ENCODE results near the gene DCUN1D5.
A peak's percentile ranks its signal among the peaks of the same experiment; 100 is the strongest.

Gene DCUN1D5

GRCh38 chr11:103061656-103062055, 30.3 kb downstream of the DCUN1D5 start:
- H3K36me3 ChIP-seq (replicated peaks in 1 of 2; ENCODE audit: control insufficient read depth in 2 of 2, insufficient read depth in 2 of 2, low read length in 2 of 2): peaks cover 4 to 79% of the 10 kb centered on the region in 2 donors
- H4K91ac ChIP-seq (ENCODE audit: low read depth, low read length, poor library complexity): no peak overlapping the region
- no peak overlapping the region for H2BK5ac ChIP-seq (ENCODE audit: low read length)
- H2BK12ac ChIP-seq (ENCODE audit: low read length): no peak overlapping the region
- H3K27me3 ChIP-seq (ENCODE audit: control insufficient read depth in 3 of 3, insufficient read depth in 3 of 3, low read depth in 1 of 3, low read length in 3 of 3): no peaks in the 10 kb centered on the region
- no peak overlapping the region for H3K4me2 ChIP-seq (ENCODE audit: insufficient read depth, low read length, poor library complexity, severe bottlenecking)
- no peak overlapping the region for H3K9ac ChIP-seq (ENCODE audit: low read depth, low read length, poor library complexity)
- H4K8ac ChIP-seq (ENCODE audit: low read depth, low read length): no peak overlapping the region
- no peak overlapping the region for H3K14ac ChIP-seq (ENCODE audit: low read length)
- H3K79me1 ChIP-seq (ENCODE audit: low read depth, low read length): no peaks in the 10 kb centered on the region
- H3K4me3 ChIP-seq (ENCODE audit: low read length in 2 of 2): no peak overlapping the region
- no peak overlapping the region for H2AFZ ChIP-seq (ENCODE audit: low read length)
- no peak overlapping the region for H2BK120ac ChIP-seq (ENCODE audit: low read depth, low read length)
- DNase-seq (ENCODE audit: low spot score): no peak
- WGBS, 2 donors (ENCODE audit: extremely low coverage in 2 of 2, insufficient read length in 2 of 2, insufficient replicate concordance in 1 of 2): no CpG with 5 or more reads among the region's 1 CpG
- H3K9me3 ChIP-seq (replicated peaks in 1 of 2; ENCODE audit: control insufficient read depth in 2 of 2, insufficient read depth in 1 of 2, low read depth in 1 of 2, low read length in 2 of 2): no peaks in the 10 kb centered on the region
- no peak overlapping the region for H3K4ac ChIP-seq (ENCODE audit: low read length)
- H3K18ac ChIP-seq (ENCODE audit: low read length): no peak overlapping the region
- H2AK5ac ChIP-seq (ENCODE audit: low read depth, low read length): no peak overlapping the region
- H3K4me1 ChIP-seq (ENCODE audit: control insufficient read depth in 2 of 2, insufficient read depth in 1 of 2, low read depth in 1 of 2, low read length in 2 of 2): no peaks in the 10 kb centered on the region
- H2BK15ac ChIP-seq (ENCODE audit: low read length): no peak overlapping the region
- no peak overlapping the region for H3K23ac ChIP-seq (ENCODE audit: low read depth, low read length, poor library complexity)
- no peak overlapping the region for H3K27ac ChIP-seq (replicated peaks; ENCODE audit: low read length)

- Histone ChIP-seq H3K9me3 (replicated peaks in 1 of 2; ENCODE audit: control insufficient read depth in 2 of 2, insufficient read depth in 1 of 2, low read depth in 1 of 2, low read length in 2 of 2) (no peaks in the 10 kb centered on the region), H4K91ac (ENCODE audit: low read depth, low read length, poor library complexity) (no peak overlapping the region), H3K27ac (replicated peaks; ENCODE audit: low read length) (no peak overlapping the region), H3K27me3 (ENCODE audit: control insufficient read depth in 3 of 3, insufficient read depth in 3 of 3, low read depth in 1 of 3, low read length in 3 of 3) (no peaks in the 10 kb centered on the region), H3K9ac (ENCODE audit: low read depth, low read length, poor library complexity) (no peak overlapping the region), H2AK5ac (ENCODE audit: low read depth, low read length) (no peak overlapping the region), H3K4me1 (ENCODE audit: control insufficient read depth in 2 of 2, insufficient read depth in 1 of 2, low read depth in 1 of 2, low read length in 2 of 2) (no peaks in the 10 kb centered on the region), H3K23ac (ENCODE audit: low read depth, low read length, poor library complexity) (no peak overlapping the region), H2BK120ac (ENCODE audit: low read depth, low read length) (no peak overlapping the region), H2BK12ac (ENCODE audit: low read length) (no peak overlapping the region), H3K14ac (ENCODE audit: low read length) (no peak overlapping the region), H3K4me2 (ENCODE audit: insufficient read depth, low read length, poor library complexity, severe bottlenecking) (no peak overlapping the region), H2BK15ac (ENCODE audit: low read length) (no peak overlapping the region), H3K79me1 (ENCODE audit: low read depth, low read length) (no peaks in the 10 kb centered on the region), H3K18ac (ENCODE audit: low read length) (no peak overlapping the region), H2AFZ (ENCODE audit: low read length) (no peak overlapping the region), H3K4me3 (ENCODE audit: low read length in 2 of 2) (no peak overlapping the region), H4K8ac (ENCODE audit: low read depth, low read length) (no peak overlapping the region), H3K36me3 (replicated peaks in 1 of 2; ENCODE audit: control insufficient read depth in 2 of 2, insufficient read depth in 2 of 2, low read length in 2 of 2) (peaks cover 2 to 18% of the 10 kb centered on the region in 2 donors), H3K4ac (ENCODE audit: low read length) (no peak overlapping the region), H2BK5ac (ENCODE audit: low read length) (no peak overlapping the region)
- no CpG with 5 or more reads among the region's 3 CpGs for WGBS, 2 donors (ENCODE audit: extremely low coverage in 2 of 2, insufficient read length in 2 of 2, insufficient replicate concordance in 1 of 2)
- peak; percentile 3 for DNase-seq (ENCODE audit: low spot score)
These were observed 36.6 kb downstream of the DCUN1D5 start for GRCh38 chr11:103055221-103055890.

- Histone ChIP-seq H4K8ac (ENCODE audit: low read depth, low read length) (no peak overlapping the region), H3K4me3 (ENCODE audit: low read length in 2 of 2) (no peak overlapping the region), H3K18ac (ENCODE audit: low read length) (no peak overlapping the region), H3K27ac (replicated peaks; ENCODE audit: low read length) (no peak overlapping the region), H2AFZ (ENCODE audit: low read length) (no peak overlapping the region), H3K4ac (ENCODE audit: low read length) (no peak overlapping the region), H3K9me3 (replicated peaks in 1 of 2; ENCODE audit: control insufficient read depth in 2 of 2, insufficient read depth in 1 of 2, low read depth in 1 of 2, low read length in 2 of 2) (no peaks in the 10 kb centered on the region), H3K4me1 (ENCODE audit: control insufficient read depth in 2 of 2, insufficient read depth in 1 of 2, low read depth in 1 of 2, low read length in 2 of 2) (no peaks in the 10 kb centered on the region), H3K14ac (ENCODE audit: low read length) (no peak overlapping the region), H2BK12ac (ENCODE audit: low read length) (no peak overlapping the region), H2BK15ac (ENCODE audit: low read length) (no peak overlapping the region), H3K9ac (ENCODE audit: low read depth, low read length, poor library complexity) (no peak overlapping the region), H3K4me2 (ENCODE audit: insufficient read depth, low read length, poor library complexity, severe bottlenecking) (no peak overlapping the region), H2AK5ac (ENCODE audit: low read depth, low read length) (no peak overlapping the region), H2BK120ac (ENCODE audit: low read depth, low read length) (no peak overlapping the region), H3K36me3 (replicated peaks in 1 of 2; ENCODE audit: control insufficient read depth in 2 of 2, insufficient read depth in 2 of 2, low read length in 2 of 2) (peaks cover 2 to 12% of the 10 kb centered on the region in 2 donors), H3K23ac (ENCODE audit: low read depth, low read length, poor library complexity) (no peak overlapping the region), H4K91ac (ENCODE audit: low read depth, low read length, poor library complexity) (no peak overlapping the region), H3K27me3 (ENCODE audit: control insufficient read depth in 3 of 3, insufficient read depth in 3 of 3, low read depth in 1 of 3, low read length in 3 of 3) (no peaks in the 10 kb centered on the region), H3K79me1 (ENCODE audit: low read depth, low read length) (no peaks in the 10 kb centered on the region), H2BK5ac (ENCODE audit: low read length) (no peak overlapping the region)
- WGBS, 2 donors (ENCODE audit: extremely low coverage in 2 of 2, insufficient read length in 2 of 2, insufficient replicate concordance in 1 of 2): no CpG with 5 or more reads among the region's 3 CpGs
- DNase-seq (ENCODE audit: low spot score): no peak
These were observed 38.0 kb downstream of the DCUN1D5 start for GRCh38 chr11:103053997-103054396.

- Histone ChIP-seq H3K4me2 (ENCODE audit: insufficient read depth, low read length, poor library complexity, severe bottlenecking) (no peak overlapping the region), H2AK5ac (ENCODE audit: low read depth, low read length) (no peak overlapping the region), H2BK12ac (ENCODE audit: low read length) (no peak overlapping the region), H3K27me3 (ENCODE audit: control insufficient read depth in 3 of 3, insufficient read depth in 3 of 3, low read depth in 1 of 3, low read length in 3 of 3) (no peaks in the 10 kb centered on the region), H3K36me3 (replicated peaks in 1 of 2; ENCODE audit: control insufficient read depth in 2 of 2, insufficient read depth in 2 of 2, low read length in 2 of 2) (peaks cover 0 to 2% of the 10 kb centered on the region in 2 donors), H3K23ac (ENCODE audit: low read depth, low read length, poor library complexity) (no peak overlapping the region), H3K4ac (ENCODE audit: low read length) (no peak overlapping the region), H3K9me3 (replicated peaks in 1 of 2; ENCODE audit: control insufficient read depth in 2 of 2, insufficient read depth in 1 of 2, low read depth in 1 of 2, low read length in 2 of 2) (peaks cover 0 to 1% of the 10 kb centered on the region in 2 donors), H3K27ac (replicated peaks; ENCODE audit: low read length) (no peak overlapping the region), H2BK5ac (ENCODE audit: low read length) (no peak overlapping the region), H2BK120ac (ENCODE audit: low read depth, low read length) (no peak overlapping the region), H3K79me1 (ENCODE audit: low read depth, low read length) (no peaks in the 10 kb centered on the region), H3K4me3 (ENCODE audit: low read length in 2 of 2) (no peak overlapping the region), H3K14ac (ENCODE audit: low read length) (no peak overlapping the region), H4K91ac (ENCODE audit: low read depth, low read length, poor library complexity) (no peak overlapping the region), H2AFZ (ENCODE audit: low read length) (no peak overlapping the region), H3K9ac (ENCODE audit: low read depth, low read length, poor library complexity) (no peak overlapping the region), H3K4me1 (ENCODE audit: control insufficient read depth in 2 of 2, insufficient read depth in 1 of 2, low read depth in 1 of 2, low read length in 2 of 2) (no peaks in the 10 kb centered on the region), H2BK15ac (ENCODE audit: low read length) (no peak overlapping the region), H3K18ac (ENCODE audit: low read length) (no peak overlapping the region), H4K8ac (ENCODE audit: low read depth, low read length) (no peak overlapping the region)
- no peak for DNase-seq (ENCODE audit: low spot score)
- no CpG with 5 or more reads among the region's 4 CpGs for WGBS, 2 donors (ENCODE audit: extremely low coverage in 2 of 2, insufficient read length in 2 of 2, insufficient replicate concordance in 1 of 2)
These were observed 40.0 kb downstream of the DCUN1D5 start for GRCh38 chr11:103051981-103052380.

Measured in neuronal stem cell (in vitro differentiated cells).